ENCODE results near the gene PAPOLA. TPM values are rescaled to one million over a fixed set of nuclear protein-coding genes. Genes with fewer than 3 reads are reported as not detected.

Gene PAPOLA
- total RNA-seq, 3 donors from 2014 or later = 161 to 180 (median 164) TPM

- DNase-seq (no peak), ATAC-seq (no peak)
- H3K36me3 Mint-ChIP-seq (ENCODE audit: insufficient read depth) = peaks cover 29% of the 10 kb centered on the region
- H3K9me3 Mint-ChIP-seq = no peaks in the 10 kb centered on the region
- no peak overlapping the region for H3K4me3 Mint-ChIP-seq
- no peaks in the 10 kb centered on the region for H3K27me3 Mint-ChIP-seq (ENCODE audit: low read depth)
- H3K4me1 Mint-ChIP-seq (ENCODE audit: low read depth) = no peaks in the 10 kb centered on the region
Measured at GRCh38 chr14:96565811-96566210, 63.6 kb downstream of the PAPOLA start.

GRCh38 chr14:96567289-96567899 is 65.2 kb downstream of the PAPOLA start:
- no peaks in the 10 kb centered on the region for H3K4me1 Mint-ChIP-seq (ENCODE audit: low read depth)
- no peaks in the 10 kb centered on the region for H3K27me3 Mint-ChIP-seq (ENCODE audit: low read depth)
- H3K36me3 Mint-ChIP-seq (ENCODE audit: insufficient read depth) = peaks cover 29% of the 10 kb centered on the region
- ATAC-seq = no peak
- DNase-seq = no peak
- H3K9me3 Mint-ChIP-seq = no peaks in the 10 kb centered on the region
- H3K4me3 Mint-ChIP-seq = no peak overlapping the region

GRCh38 chr14:96568621-96569020 is 66.4 kb downstream of the PAPOLA start:
- no peaks in the 10 kb centered on the region for H3K27me3 Mint-ChIP-seq (ENCODE audit: low read depth)
- peaks cover 32% of the 10 kb centered on the region for H3K36me3 Mint-ChIP-seq (ENCODE audit: insufficient read depth)
- DNase-seq (no peak), ATAC-seq (no peak)
- no peaks in the 10 kb centered on the region for H3K9me3 Mint-ChIP-seq
- no peak overlapping the region for H3K4me3 Mint-ChIP-seq
- H3K4me1 Mint-ChIP-seq (ENCODE audit: low read depth) = no peaks in the 10 kb centered on the region

GRCh38 chr14:96571311-96571710 is 69.1 kb downstream of the PAPOLA start:
- H3K9me3 Mint-ChIP-seq = no peaks in the 10 kb centered on the region
- no peak overlapping the region for H3K4me3 Mint-ChIP-seq
- peaks cover 21% of the 10 kb centered on the region for H3K36me3 Mint-ChIP-seq (ENCODE audit: insufficient read depth)
- peaks cover 7% of the 10 kb centered on the region for H3K4me1 Mint-ChIP-seq (ENCODE audit: low read depth)
- DNase-seq (no peak), ATAC-seq (no peak)
- no peaks in the 10 kb centered on the region for H3K27me3 Mint-ChIP-seq (ENCODE audit: low read depth)

- Mint-ChIP-seq H3K36me3 (ENCODE audit: insufficient read depth) (peaks cover 18% of the 10 kb centered on the region), H3K9me3 (no peaks in the 10 kb centered on the region), H3K27me3 (ENCODE audit: low read depth) (no peaks in the 10 kb centered on the region), H3K4me3 (no peak overlapping the region), H3K4me1 (ENCODE audit: low read depth) (peaks cover 11% of the 10 kb centered on the region)
- DNase-seq (no peak), ATAC-seq (no peak)
Measured at GRCh38 chr14:96573473-96574100, 71.4 kb downstream of the PAPOLA start.

- Mint-ChIP-seq H3K9me3 (no peaks in the 10 kb centered on the region), H3K27me3 (ENCODE audit: low read depth) (no peaks in the 10 kb centered on the region), H3K4me1 (ENCODE audit: low read depth) (peaks cover 11% of the 10 kb centered on the region), H3K4me3 (no peak overlapping the region), H3K36me3 (ENCODE audit: insufficient read depth) (peaks cover 18% of the 10 kb centered on the region)
- DNase-seq (no peak), ATAC-seq (no peak)
Measured at GRCh38 chr14:96574171-96574632, 72.0 kb downstream of the PAPOLA start.

- Mint-ChIP-seq H3K4me1 (ENCODE audit: low read depth) (peaks cover 11% of the 10 kb centered on the region), H3K9me3 (no peaks in the 10 kb centered on the region), H3K4me3 (no peak overlapping the region), H3K36me3 (ENCODE audit: insufficient read depth) (peaks cover 18% of the 10 kb centered on the region), H3K27me3 (ENCODE audit: low read depth) (no peaks in the 10 kb centered on the region)
- ATAC-seq (no peak), DNase-seq (no peak)
Measured at GRCh38 chr14:96574633-96575632, 72.8 kb downstream of the PAPOLA start.

- Mint-ChIP-seq H3K27me3 (ENCODE audit: low read depth) (no peaks in the 10 kb centered on the region), H3K4me3 (no peak overlapping the region), H3K36me3 (ENCODE audit: insufficient read depth) (peaks cover 13% of the 10 kb centered on the region), H3K9me3 (no peaks in the 10 kb centered on the region), H3K4me1 (ENCODE audit: low read depth) (peaks cover 11% of the 10 kb centered on the region)
- peak in 1 of 2 donors; percentile 10 for ATAC-seq
- DNase-seq = no peak
Measured at GRCh38 chr14:96576359-96576758, 74.2 kb downstream of the PAPOLA start.

GRCh38 chr14:96576937-96577336 is 74.8 kb downstream of the PAPOLA start:
- Mint-ChIP-seq H3K36me3 (ENCODE audit: insufficient read depth) (peaks cover 11% of the 10 kb centered on the region), H3K4me1 (ENCODE audit: low read depth) (peaks cover 11% of the 10 kb centered on the region), H3K4me3 (no peak overlapping the region), H3K9me3 (no peaks in the 10 kb centered on the region), H3K27me3 (ENCODE audit: low read depth) (no peaks in the 10 kb centered on the region)
- DNase-seq (no peak), ATAC-seq (no peak)

GRCh38 chr14:96578619-96579018 is 76.4 kb downstream of the PAPOLA start:
- no peak for ATAC-seq
- H3K4me3 Mint-ChIP-seq = no peak overlapping the region
- DNase-seq = no peak

GRCh38 chr14:96579358-96579757 is 77.2 kb downstream of the PAPOLA start:
- H3K4me1 Mint-ChIP-seq (ENCODE audit: low read depth) = peaks cover 10% of the 10 kb centered on the region
- H3K4me3 Mint-ChIP-seq = no peak overlapping the region
- H3K9me3 Mint-ChIP-seq = no peaks in the 10 kb centered on the region
- H3K27me3 Mint-ChIP-seq (ENCODE audit: low read depth) = peaks cover 1% of the 10 kb centered on the region
- DNase-seq (no peak), ATAC-seq (no peak)
- H3K36me3 Mint-ChIP-seq (ENCODE audit: insufficient read depth) = no peaks in the 10 kb centered on the region

More at GRCh38 chr14:96578619-96579018, 76.4 kb downstream of the PAPOLA start:
- H3K4me1 Mint-ChIP-seq (ENCODE audit: low read depth) = peaks cover 11% of the 10 kb centered on the region
- no peaks in the 10 kb centered on the region for H3K9me3 Mint-ChIP-seq
- H3K27me3 Mint-ChIP-seq (ENCODE audit: low read depth) = no peaks in the 10 kb centered on the region
- peaks cover 3% of the 10 kb centered on the region for H3K36me3 Mint-ChIP-seq (ENCODE audit: insufficient read depth)

GRCh38 chr14:96579855-96580254 is 77.7 kb downstream of the PAPOLA start:
- Mint-ChIP-seq H3K4me1 (ENCODE audit: low read depth) (peaks cover 10% of the 10 kb centered on the region), H3K27me3 (ENCODE audit: low read depth) (peaks cover 3% of the 10 kb centered on the region), H3K36me3 (ENCODE audit: insufficient read depth) (no peaks in the 10 kb centered on the region), H3K4me3 (no peak overlapping the region), H3K9me3 (no peaks in the 10 kb centered on the region)
- no peak for ATAC-seq
- DNase-seq = no peak

- H3K36me3 Mint-ChIP-seq (ENCODE audit: insufficient read depth) = no peaks in the 10 kb centered on the region
- DNase-seq = no peak
- peaks cover 9% of the 10 kb centered on the region for H3K4me1 Mint-ChIP-seq (ENCODE audit: low read depth)
- H3K27me3 Mint-ChIP-seq (ENCODE audit: low read depth) = peaks cover 4% of the 10 kb centered on the region
- H3K9me3 Mint-ChIP-seq = no peaks in the 10 kb centered on the region
- H3K4me3 Mint-ChIP-seq = no peak overlapping the region
- no peak for ATAC-seq
Measured at GRCh38 chr14:96580566-96580965, 78.4 kb downstream of the PAPOLA start.

GRCh38 chr14:96581026-96581425 is 78.8 kb downstream of the PAPOLA start:
- H3K4me1 Mint-ChIP-seq (ENCODE audit: low read depth) = peaks cover 7% of the 10 kb centered on the region
- no peak for ATAC-seq

More at GRCh38 chr14:96581026-96581425, 78.8 kb downstream of the PAPOLA start:
- Mint-ChIP-seq H3K9me3 (no peaks in the 10 kb centered on the region), H3K4me3 (no peak overlapping the region), H3K36me3 (ENCODE audit: insufficient read depth) (no peaks in the 10 kb centered on the region), H3K27me3 (ENCODE audit: low read depth) (peaks cover 8% of the 10 kb centered on the region)
- no peak for DNase-seq
